ENCODE data around the gene NF2.
"Not testable (repeated sequence)": the region's sequence is repeated elsewhere in the genome, so short reads cannot be mapped to it uniquely, and the experiment has no call there.

Gene NF2

GRCh38 chr22:29603358-29604075, at the start of gene NF2:
TSS of gene NF2 (plus strand) at chr22:29603633. CDS start at chr22:29603999, 366 bp downstream.
- 0 out of 2 replicates have a peak, but pooled peaks have one; percentile 4 for TF ChIP-seq CTCF (IDR thresholded peaks at IDR 0.05; ENCODE audit: low read depth, low read length)
- DNase-seq = peak; percentile 98
- H3K36me3 ChIP-seq = peaks cover 23% of the 10 kb centered on the region
- H3K9me3 ChIP-seq (ENCODE audit: severe bottlenecking) = no peaks in the 10 kb centered on the region
- no peaks in the 10 kb centered on the region for H3K27me3 ChIP-seq (ENCODE audit: insufficient read depth, low read depth, severe bottlenecking)
- H3K27ac ChIP-seq = peak within 1 kb of the TSS; percentile 86
- H3K4me3 ChIP-seq (ENCODE audit: low read depth, low read length) = peak within 1 kb of the TSS; percentile 89

GRCh38 chr22:29555065-29555644, 48.3 kb upstream of the NF2 start:
- H3K27me3 ChIP-seq (ENCODE audit: insufficient read depth, low read depth, severe bottlenecking) = no peaks in the 10 kb centered on the region
- peaks cover 47% of the 10 kb centered on the region for H3K36me3 ChIP-seq
- no peak overlapping the region for H3K4me3 ChIP-seq (ENCODE audit: low read depth, low read length)
- no peaks in the 10 kb centered on the region for H3K9me3 ChIP-seq (ENCODE audit: severe bottlenecking)
- no peak for TF ChIP-seq CTCF (IDR thresholded peaks at IDR 0.05; ENCODE audit: low read depth, low read length)
- H3K27ac ChIP-seq = no peak overlapping the region
- no peak for DNase-seq

- TF ChIP-seq CTCF (IDR thresholded peaks at IDR 0.05; ENCODE audit: low read depth, low read length) = no peak
- Histone ChIP-seq H3K27me3 (ENCODE audit: insufficient read depth, low read depth, severe bottlenecking) (no peaks in the 10 kb centered on the region), H3K36me3 (peaks cover 49% of the 10 kb centered on the region), H3K27ac (no peak overlapping the region), H3K9me3 (ENCODE audit: severe bottlenecking) (no peaks in the 10 kb centered on the region), H3K4me3 (ENCODE audit: low read depth, low read length) (no peak overlapping the region)
- no peak for DNase-seq
Observed at GRCh38 chr22:29559030-29559429, 44.4 kb upstream of the NF2 start.

GRCh38 chr22:29559853-29560252, 43.6 kb upstream of the NF2 start:
- Histone ChIP-seq H3K27me3 (ENCODE audit: insufficient read depth, low read depth, severe bottlenecking) (no peaks in the 10 kb centered on the region), H3K9me3 (ENCODE audit: severe bottlenecking) (no peaks in the 10 kb centered on the region), H3K4me3 (ENCODE audit: low read depth, low read length) (no peak overlapping the region), H3K27ac (no peak overlapping the region), H3K36me3 (peaks cover 49% of the 10 kb centered on the region)
- TF ChIP-seq CTCF (IDR thresholded peaks at IDR 0.05; ENCODE audit: low read depth, low read length) = no peak
- no peak for DNase-seq

GRCh38 chr22:29563652-29564460, 39.6 kb upstream of the NF2 start:
- no peak overlapping the region for H3K27ac ChIP-seq
- no peak for TF ChIP-seq CTCF (IDR thresholded peaks at IDR 0.05; ENCODE audit: low read depth, low read length)
- H3K9me3 ChIP-seq (ENCODE audit: severe bottlenecking) = no peaks in the 10 kb centered on the region
- no peaks in the 10 kb centered on the region for H3K27me3 ChIP-seq (ENCODE audit: insufficient read depth, low read depth, severe bottlenecking)
- no peak overlapping the region for H3K4me3 ChIP-seq (ENCODE audit: low read depth, low read length)
- DNase-seq = no peak
- H3K36me3 ChIP-seq = peaks cover 38% of the 10 kb centered on the region

GRCh38 chr22:29566513-29566912, 36.9 kb upstream of the NF2 start:
- not testable (repeated sequence) for H3K4me3 ChIP-seq (ENCODE audit: low read depth, low read length); H3K9me3 ChIP-seq (ENCODE audit: severe bottlenecking); H3K27ac ChIP-seq; H3K27me3 ChIP-seq (ENCODE audit: insufficient read depth, low read depth, severe bottlenecking); DNase-seq
- H3K36me3 ChIP-seq = peaks cover 30% of the 10 kb centered on the region

Data from WERI-Rb-1 (cell line).